Stomach (tissue), 9 donors: ENCODE data around the gene COL6A3. TPM values are rescaled to one million over a fixed set of nuclear protein-coding genes. Genes with fewer than 3 reads are reported as not detected.

Source experiments
- DNase-seq, 2 donors: peaks; one replicate each; pipeline versions ENCODE4 v3.0.0 to v3.0.0-alpha.2; 2013 to 2019
- H3K27ac ChIP-seq, 5 donors: fragments of 200-600 bp in 4 of 5; sonication (generic) in 4 of 5; one replicate each; pipeline ENCODE4 v1.5.1; 2013 to 2019; ENCODE audit warnings: mild to moderate bottlenecking in 1 of 5, moderate library complexity in 1 of 5
- H3K27me3 ChIP-seq, 3 donors: fragments of 200-600 bp; sonication (generic); one replicate each; pipeline ENCODE4 v1.5.1; 2017 to 2019; ENCODE audit warnings: mixed run types in 1 of 3
- H3K36me3 ChIP-seq, 4 donors: fragments of 200-600 bp; sonication (generic); 1 replicate in 3 of 4; 2 replicates in 1 of 4; pipeline ENCODE4 v1.5.1; 2016 to 2019
- H3K4me1 ChIP-seq, 4 donors: fragments of 200-600 bp; sonication (generic); one replicate each; pipeline ENCODE4 v1.5.1; 2016 to 2019
- H3K4me3 ChIP-seq, 4 donors: fragments of 200-600 bp; sonication (generic) in 3 of 4; one replicate each; pipeline ENCODE4 v1.5.1; 2016 to 2019; ENCODE audit warnings: mild to moderate bottlenecking in 1 of 4
- H3K9me3 ChIP-seq, 4 donors: fragments of 200-600 bp; sonication (generic); one replicate each; pipeline ENCODE4 v1.5.1; 2016 to 2019
- CTCF ChIP-seq, 7 experiments: fragments of 450-650 bp in 4 of 7; fragments of 200-600 bp in 3 of 7; sonication (generic) in 3 of 7; IDR thresholded peaks; one replicate each; pipeline ENCODE4 v1.5.1; 2016 to 2019; ENCODE audit warnings: antibody characterized with exemption in 7 of 7, control low read depth in 2 of 7, mild to moderate bottlenecking in 1 of 7
- EP300 ChIP-seq: sonication (generic); formaldehyde crosslinking; IDR thresholded peaks from one replicate; pipeline ENCODE4 v1.6.1; 2017; ENCODE audit warnings: antibody characterized with exemption
- POLR2A ChIP-seq, 4 donors: fragments of 450-650 bp; IDR thresholded peaks; one replicate each; pipeline ENCODE4 v1.6.1; 2016; ENCODE audit warnings: antibody characterized with exemption in 4 of 4, control low read depth in 2 of 4, mild to moderate bottlenecking in 1 of 4, moderate library complexity in 1 of 4
- POLR2AphosphoS5 ChIP-seq, 3 donors: sonication (generic); formaldehyde crosslinking; IDR thresholded peaks; one replicate each; pipeline ENCODE4 v1.6.1; 2016; ENCODE audit warnings: antibody characterized with exemption in 3 of 3
- WGBS, 5 donors: extraction: QIAGEN DNeasy Blood & Tissue Kit in 3 of 5; methylation state at CpG; one replicate each; pipeline versions ENCODE4 v1.1.5 to v1.1.7; 2013 to 2018; 5-methylcytosine and 5-hydroxymethylcytosine counted together
- intact Hi-C: fragments of 100-400 bp; cut with DNase I; formaldehyde crosslinking; loops from one replicate; pipeline ENCODE4 v1.15.1; 2023; ENCODE audit warnings: low total_unique reads
- polyA plus RNA-seq, 3 donors: library from polyadenylated mRNA; stranded (reverse); fragments of 200-250 nt; gene quantifications; one replicate each; pipeline ENCODE4 v1.2.3, GENCODE V29; 2013
- total RNA-seq, 5 donors: library from RNA; depleted of rRNA; stranded (reverse); fragments of >200 nt; gene quantifications; one replicate each; pipeline versions ENCODE4 v1.1.0 to v1.2.3, GENCODE V29; 2014 to 2016
- donor health status: healthy with polysubstance abuse.
- donor health status: Bipolar disorder and iron deficiency.
- donor health status: healthy.

COL6A3 gene
- total and polyA plus RNA-seq, 8 donors, result 9.3 to 411 (median 105) TPM

GRCh38 chr2:237452861-237453260, 38.9 kb upstream of the COL6A3 start:
- no peak overlapping the region for H3K27ac ChIP-seq

GRCh38 chr2:237451643-237452469, 37.9 kb upstream of the COL6A3 start:
- Histone ChIP-seq H3K4me3 (no peak overlapping the region), H3K27ac (no peak overlapping the region), H3K36me3 (no peaks in the 10 kb centered on the region), H3K27me3 (peaks cover 0 to 7% (median 0%) of the 10 kb centered on the region in 3 donors), H3K9me3 (no peaks in the 10 kb centered on the region), H3K4me1 (peaks cover 0 to 24% (median 9%) of the 10 kb centered on the region in 4 donors)
- peak in 1 of 2 donors; percentile 80 for DNase-seq
- intact Hi-C loops, result no loop called here
- WGBS, 5 donors, result 65 to 77% (median 74%) methylated on average over 20 of the region's 20 CpGs
- no peak for TF ChIP-seq EP300
- TF ChIP-seq CTCF (IDR thresholded peaks at IDR 0.05), result no peak
- TF ChIP-seq POLR2A (IDR thresholded peaks at IDR 0.05), result no peak
- no peak for TF ChIP-seq POLR2AphosphoS5 (IDR thresholded peaks at IDR 0.05)

More at GRCh38 chr2:237452861-237453260, 38.9 kb upstream of the COL6A3 start:
- Histone ChIP-seq H3K36me3 (no peaks in the 10 kb centered on the region), H3K9me3 (no peaks in the 10 kb centered on the region), H3K4me1 (peaks cover 0 to 24% (median 9%) of the 10 kb centered on the region in 4 donors), H3K27me3 (peaks cover 0 to 11% (median 0%) of the 10 kb centered on the region in 3 donors), H3K4me3 (no peak overlapping the region)
- WGBS, 5 donors, result 81 to 94% (median 90%) methylated on average over 3 of the region's 3 CpGs
- DNase-seq, result no peak
- TF ChIP-seq POLR2A (IDR thresholded peaks at IDR 0.05), result no peak
- TF ChIP-seq POLR2AphosphoS5 (IDR thresholded peaks at IDR 0.05), result no peak
- TF ChIP-seq CTCF (IDR thresholded peaks at IDR 0.05), result no peak
- TF ChIP-seq EP300, result no peak
- intact Hi-C loops, result no loop called here

- WGBS, 5 donors, result 81 to 97% (median 94%) methylated on average over 9 to 13 of the region's 13 CpGs
Measured at GRCh38 chr2:237450583-237450982, 36.6 kb upstream of the COL6A3 start.

GRCh38 chr2:237450108-237450507, 36.1 kb upstream of the COL6A3 start:
- Histone ChIP-seq H3K4me3 (no peak overlapping the region), H3K27ac (peak overlapping the region in 3 of 5 donors; percentile 64 to 72 (median 65)), H3K27me3 (peaks cover 0 to 6% (median 0%) of the 10 kb centered on the region in 3 donors), H3K36me3 (no peaks in the 10 kb centered on the region), H3K4me1 (peaks cover 0 to 17% (median 9%) of the 10 kb centered on the region in 4 donors), H3K9me3 (no peaks in the 10 kb centered on the region)
- intact Hi-C loops, result no loop called here
- no peak for DNase-seq
- 89 to 96% (median 92%) methylated on average over 6 of the region's 6 CpGs for WGBS, 5 donors
- TF ChIP-seq POLR2A (IDR thresholded peaks at IDR 0.05) (no peak), CTCF (IDR thresholded peaks at IDR 0.05) (no peak), POLR2AphosphoS5 (IDR thresholded peaks at IDR 0.05) (no peak), EP300 (no peak)

More at GRCh38 chr2:237450583-237450982, 36.6 kb upstream of the COL6A3 start:
- Histone ChIP-seq H3K27me3 (peaks cover 0 to 9% (median 0%) of the 10 kb centered on the region in 3 donors), H3K9me3 (no peaks in the 10 kb centered on the region), H3K36me3 (no peaks in the 10 kb centered on the region), H3K27ac (no peak overlapping the region), H3K4me1 (peaks cover 0 to 17% (median 9%) of the 10 kb centered on the region in 4 donors), H3K4me3 (no peak overlapping the region)
- intact Hi-C loops, result no loop called here
- TF ChIP-seq POLR2AphosphoS5 (IDR thresholded peaks at IDR 0.05) (no peak), CTCF (IDR thresholded peaks at IDR 0.05) (no peak), EP300 (no peak), POLR2A (IDR thresholded peaks at IDR 0.05) (no peak)
- no peak for DNase-seq
